HG03095 (cell line): ENCODE results near the gene E2F2.
"Not testable (repeated sequence)": the region's sequence is repeated elsewhere in the genome, so short reads cannot be mapped to it uniquely, and the experiment has no call there.

Experiments
- ATAC-seq: cut with Tn5 transposase; IDR thresholded peaks from one replicate; pipeline ENCODE4 v1.9.1; 2021; ENCODE audit warnings: moderate library complexity; ENCODE audit not compliant: unreplicated experiment

E2F2 gene

GRCh38 chr1:23548704-23549143 is 17.7 kb upstream of the E2F2 start:
- no peak for ATAC-seq

DNA sequence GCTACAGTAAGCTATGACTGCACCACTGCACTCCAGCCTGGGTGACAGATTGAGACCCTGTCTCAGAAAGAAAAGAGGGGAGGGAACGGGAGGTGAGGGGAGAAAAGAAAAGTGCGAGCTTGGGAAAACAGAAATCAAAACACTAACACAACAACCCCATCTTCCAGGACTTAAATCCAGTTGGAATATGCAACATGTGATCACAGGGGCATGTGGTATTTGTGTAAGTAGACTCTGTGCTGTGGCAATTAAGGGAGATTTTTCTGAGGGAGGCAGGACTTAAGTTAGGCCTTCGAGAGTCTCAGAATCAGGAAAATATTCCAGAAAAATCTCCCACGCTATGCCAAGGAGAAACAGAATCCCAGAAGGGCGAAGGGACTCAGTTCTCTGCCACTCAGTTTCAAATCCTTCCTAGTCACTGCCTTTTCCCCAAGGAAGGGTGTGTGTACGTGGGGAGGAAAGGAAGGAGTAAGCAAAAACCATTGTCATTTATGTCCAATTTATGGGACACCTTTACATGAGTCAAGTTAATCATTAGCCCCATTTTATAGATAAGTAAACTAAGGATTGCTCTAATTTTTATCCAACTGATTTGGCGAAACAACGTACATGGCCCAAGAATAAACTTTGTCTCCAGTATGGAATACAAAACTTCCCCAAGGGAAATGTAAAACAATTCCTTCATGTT is 16.0 kb upstream of the E2F2 start:
- no peak for ATAC-seq

DNA sequence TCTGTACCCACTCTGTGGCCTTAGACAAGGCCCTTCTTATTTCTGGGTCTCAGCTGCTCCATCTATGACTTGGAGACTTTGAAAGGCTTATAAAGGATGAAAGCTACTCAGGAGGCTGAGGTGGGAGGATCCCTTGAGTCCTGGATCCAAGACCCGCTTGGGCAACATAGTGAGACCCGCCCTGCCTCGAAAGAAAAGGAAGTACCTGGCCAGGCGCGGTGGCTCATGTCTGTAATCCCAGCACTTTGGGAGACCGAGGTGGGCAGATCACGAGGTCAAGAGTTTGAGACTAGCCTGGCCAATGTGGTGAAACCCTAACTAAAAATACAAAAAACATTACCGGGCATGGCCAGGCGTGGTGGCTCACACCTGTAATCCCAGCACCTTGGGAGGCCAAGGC is 14.8 kb upstream of the E2F2 start:
- ATAC-seq: no peak

DNA sequence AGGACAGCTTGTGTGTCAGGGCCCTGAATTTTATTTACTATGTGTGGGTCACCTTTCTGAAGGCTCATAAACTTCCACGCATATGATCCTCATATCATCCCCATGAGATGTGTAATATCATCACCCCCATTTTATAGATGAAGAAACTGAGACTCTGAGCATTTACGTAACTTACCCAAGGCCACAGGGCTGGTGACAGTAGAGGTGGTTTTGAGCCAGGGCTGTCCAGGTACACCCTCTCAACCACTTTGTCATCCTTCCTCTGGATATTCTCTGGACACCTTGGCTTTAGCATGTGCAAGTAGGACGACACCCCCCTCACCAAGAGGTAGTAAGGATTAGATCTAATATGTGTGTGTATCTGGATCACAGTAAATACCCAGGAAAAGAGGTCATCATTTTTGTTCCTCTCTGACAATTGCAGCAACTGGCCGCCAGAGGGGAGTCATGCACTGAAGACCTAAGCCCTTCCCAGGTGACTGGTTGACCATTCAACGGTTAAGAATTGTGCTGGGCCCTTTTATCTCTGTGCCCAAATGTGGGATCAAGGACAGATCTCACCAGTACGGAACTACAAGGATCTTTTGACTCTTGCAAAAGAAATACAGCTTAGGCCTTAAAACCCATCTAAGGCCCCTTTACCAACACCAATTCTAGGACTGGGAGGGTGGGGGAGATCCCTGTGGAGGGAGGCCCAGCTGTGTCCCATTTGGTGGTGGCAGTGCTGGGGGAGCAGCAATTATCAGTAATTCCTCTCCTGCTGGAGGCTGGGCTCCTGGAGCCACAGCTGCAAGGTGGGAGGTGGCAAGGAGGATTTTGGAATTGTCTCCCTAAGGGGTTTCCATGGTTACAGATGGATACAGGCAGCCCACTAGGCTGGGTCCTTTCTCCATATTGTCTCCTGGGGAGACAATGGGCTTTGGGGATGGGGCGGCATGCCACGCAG is 13.7 kb upstream of the E2F2 start:
- no peak for ATAC-seq

DNA sequence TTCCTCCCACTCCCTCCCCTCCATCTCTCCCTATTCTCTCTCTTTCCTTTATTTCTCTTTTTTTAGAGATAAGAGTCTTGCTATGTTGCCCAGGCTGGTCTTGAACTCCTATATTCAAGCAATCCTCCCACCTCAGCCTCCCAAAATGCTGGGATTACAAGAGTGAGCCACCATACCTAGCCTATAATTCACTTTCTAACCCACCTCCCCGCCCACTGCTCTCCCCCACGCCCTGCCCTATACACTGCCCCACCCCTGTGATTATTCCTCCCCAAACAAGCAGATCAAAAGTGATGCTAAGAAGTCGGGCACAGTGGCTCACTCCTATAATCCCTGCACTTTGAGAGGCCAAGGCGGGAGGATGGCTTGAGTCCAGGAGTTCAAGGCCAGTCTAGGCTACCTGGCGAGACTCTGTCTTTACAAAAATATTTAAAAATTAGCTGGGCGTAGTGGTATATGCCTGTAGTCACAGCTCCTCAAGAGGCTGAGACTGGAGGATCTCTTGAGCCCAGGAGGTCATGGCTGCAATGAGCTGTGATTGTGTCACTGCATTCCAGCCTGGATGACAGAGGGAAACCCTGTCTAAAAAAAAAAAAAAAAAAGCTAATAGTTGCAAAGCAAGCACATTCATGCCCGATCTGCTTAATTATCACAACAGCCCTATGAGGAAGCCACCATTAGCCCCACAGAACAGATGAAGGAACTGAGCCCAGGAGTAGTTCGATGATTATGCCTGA is 12.8 kb upstream of the E2F2 start:
- no peak for ATAC-seq

DNA sequence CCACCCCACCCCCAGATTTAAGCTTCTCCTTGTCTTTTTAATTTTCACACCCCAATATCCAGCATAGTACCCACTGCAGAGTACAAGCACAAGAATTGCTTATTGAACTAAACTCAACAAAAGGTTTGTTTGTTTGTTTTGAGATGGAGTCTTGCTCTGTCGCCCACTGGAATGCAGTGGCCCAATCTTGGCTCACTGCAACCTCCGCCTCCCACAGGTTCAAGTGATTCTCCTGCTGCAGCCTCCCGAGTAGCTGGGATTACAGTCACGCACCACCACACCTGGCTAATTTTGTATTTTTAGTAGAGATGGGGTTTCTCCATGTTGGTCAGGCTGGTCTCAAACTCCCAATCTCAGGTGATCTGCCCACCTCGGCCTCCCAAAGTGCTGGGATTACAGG is 11.9 kb upstream of the E2F2 start:
- ATAC-seq: not testable (repeated sequence)

GRCh38 chr1:23539698-23540266 is 8.7 kb upstream of the E2F2 start:
- ATAC-seq: peak; percentile 68

DNA sequence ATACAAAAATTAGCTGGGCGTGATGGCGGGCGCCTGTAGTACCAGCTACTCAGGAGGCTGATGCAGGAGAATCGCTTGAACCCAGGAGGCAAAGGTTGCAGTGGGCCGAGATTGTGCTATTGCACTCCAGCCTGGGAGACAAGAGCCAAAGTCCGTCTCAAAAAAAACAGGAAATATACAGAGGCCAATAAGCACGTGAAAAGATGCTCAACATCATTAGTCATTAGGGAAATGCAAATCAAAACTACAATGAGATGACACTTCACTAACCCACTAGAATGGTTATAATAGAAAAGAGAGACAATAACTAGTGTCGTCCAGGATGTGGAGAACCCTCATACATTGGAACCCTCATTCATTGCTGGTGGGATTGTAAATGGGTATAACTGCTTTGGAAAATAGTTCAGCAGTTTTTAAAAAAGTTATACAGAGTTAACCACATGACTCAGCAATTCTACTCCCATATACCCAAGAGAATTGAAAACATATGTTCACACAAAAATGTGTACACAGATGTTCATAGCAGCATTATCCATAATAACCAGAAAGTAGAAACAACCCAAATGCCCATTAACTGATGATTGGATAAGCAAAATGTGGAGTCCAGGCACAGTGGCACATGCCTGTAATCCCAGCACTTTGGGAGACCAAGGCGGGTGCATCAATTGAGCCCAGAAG is 6.4 kb upstream of the E2F2 start:
- ATAC-seq: no peak

DNA sequence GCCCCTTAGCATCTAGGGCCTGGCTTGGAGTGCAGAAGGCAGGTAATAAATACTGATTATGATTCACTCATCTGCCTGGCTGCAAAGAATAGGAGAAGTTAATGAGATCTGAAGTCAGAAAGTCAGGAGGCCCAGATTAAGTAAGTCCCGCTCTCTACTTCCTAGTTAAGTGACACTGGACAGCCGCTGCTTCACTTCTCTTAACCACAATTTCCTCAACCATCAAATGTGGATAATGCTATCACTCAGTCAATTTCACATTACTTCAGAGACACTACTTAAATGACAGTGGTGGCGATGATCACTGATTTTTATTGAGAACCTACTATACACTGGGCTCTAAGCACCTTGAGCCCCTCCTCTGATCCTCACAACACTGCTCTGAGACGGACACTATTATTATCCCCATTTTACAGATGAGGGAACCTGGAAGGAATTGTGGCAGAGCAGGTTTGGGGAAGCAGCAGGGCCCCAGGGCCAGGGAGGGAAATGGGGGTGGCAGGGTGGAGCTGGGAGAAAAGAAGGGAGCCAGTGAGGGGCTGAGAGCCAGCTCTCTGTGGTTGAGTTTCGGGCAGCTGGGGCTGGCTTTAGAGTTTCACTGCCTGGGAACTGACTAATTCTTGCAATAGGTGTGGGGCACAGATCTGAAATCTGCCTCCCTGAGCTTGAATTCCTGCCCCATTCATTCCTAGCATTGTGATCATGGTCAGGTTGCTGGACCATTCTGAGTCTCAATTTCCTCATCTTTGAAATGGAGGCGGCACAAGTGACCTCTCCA is 2.4 kb upstream of the E2F2 start:
- no peak for ATAC-seq

GRCh38 chr1:23531562-23532094 is 595 bp upstream of the E2F2 start:
- no peak for ATAC-seq

DNA sequence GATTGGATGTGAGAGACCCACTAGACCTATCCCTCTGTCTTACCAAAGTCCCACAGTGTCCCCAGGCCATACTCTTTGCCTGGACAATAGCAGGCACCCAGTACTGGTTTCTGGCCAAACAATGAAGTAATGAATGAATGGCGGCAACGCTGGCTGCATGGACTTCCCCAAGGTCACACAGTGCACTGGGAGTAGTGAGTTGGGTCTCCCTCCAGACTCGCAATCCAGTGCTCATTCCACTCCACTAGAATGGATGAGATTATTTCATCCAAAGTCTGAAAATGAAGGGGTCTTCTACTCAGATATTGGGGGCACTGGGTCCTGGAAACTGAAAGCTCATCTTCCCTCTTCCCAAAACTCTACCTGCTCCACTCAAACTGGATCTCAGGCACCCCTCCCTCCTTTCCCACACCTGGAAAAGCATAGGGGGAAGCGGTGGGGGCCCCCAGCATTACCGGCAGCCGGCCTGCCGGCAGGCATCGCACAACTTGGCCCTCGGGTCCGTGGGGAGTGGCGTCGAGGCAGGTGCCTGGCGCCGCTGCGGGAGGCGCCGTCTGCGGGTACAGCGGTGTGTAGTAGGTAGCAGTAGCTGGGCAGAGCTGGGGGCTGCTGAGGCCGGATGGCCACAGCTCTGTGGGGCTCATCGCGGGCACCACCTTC is 816 bp downstream of the E2F2 start:
- ATAC-seq: no peak

DNA sequence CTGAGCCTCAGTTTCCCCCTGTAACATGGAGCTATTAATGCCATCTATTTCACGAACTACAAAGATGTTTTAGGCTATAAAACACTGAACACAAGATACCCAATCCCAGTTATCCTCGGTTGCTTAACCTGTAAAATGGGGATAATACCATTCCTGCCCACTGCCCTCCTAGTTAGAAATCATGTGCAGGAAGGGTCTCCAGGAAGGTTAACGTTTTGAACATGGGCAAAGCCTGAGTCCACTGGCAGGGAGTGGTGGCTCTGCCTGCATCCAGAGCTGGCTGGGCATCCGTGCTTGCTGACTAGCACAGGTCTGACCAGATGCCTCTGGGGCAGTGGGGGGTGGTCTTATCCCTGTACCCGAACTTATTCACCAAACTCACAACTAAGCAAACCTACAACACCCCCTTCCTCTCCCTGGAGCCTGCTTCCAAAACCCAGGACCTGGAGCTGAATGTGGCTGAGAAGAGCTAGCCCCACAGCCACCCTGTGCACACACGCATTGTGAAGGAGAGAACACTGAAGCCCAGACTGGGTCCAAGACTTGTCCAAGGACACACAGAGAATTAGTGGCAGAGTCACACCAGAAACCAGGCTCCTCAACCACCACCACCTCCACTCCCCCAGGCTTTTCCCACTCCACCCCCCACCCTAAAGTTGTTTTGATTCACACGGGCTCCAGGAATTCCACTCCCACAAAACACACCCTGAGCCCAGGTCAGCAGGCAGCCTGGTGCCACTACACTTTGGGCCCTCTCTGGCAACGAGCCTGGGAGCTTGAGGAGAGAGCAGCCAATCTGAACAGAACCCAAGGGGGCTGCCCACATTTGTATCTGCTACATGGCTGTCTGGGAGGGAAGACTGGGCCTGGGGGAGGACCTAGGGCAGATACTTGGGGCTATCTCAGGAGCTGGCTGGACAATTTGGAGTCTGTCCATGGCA is 1.6 kb downstream of the E2F2 start:
- ATAC-seq: no peak

- ATAC-seq: peak; percentile 47
These were observed 2.6 kb downstream of the E2F2 start for GRCh38 chr1:23528250-23528978.

DNA sequence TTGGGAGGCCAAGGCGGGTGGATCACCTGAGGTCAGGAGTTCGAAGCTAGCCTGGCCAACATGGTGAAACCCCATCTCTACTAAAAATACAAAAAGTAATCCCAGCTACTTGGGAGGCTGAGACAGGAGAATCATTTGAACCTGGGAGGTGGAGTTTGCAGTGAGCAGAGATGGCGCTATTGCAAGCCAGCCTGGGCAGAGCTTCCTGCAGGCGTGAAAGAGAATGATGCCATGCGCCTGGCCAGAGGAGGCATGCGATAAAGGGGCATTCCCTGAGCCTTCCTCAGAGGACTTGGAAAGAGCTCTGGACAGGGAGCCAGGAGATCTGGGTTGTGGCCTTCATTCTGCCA is 3.2 kb downstream of the E2F2 start:
- ATAC-seq: no peak

DNA sequence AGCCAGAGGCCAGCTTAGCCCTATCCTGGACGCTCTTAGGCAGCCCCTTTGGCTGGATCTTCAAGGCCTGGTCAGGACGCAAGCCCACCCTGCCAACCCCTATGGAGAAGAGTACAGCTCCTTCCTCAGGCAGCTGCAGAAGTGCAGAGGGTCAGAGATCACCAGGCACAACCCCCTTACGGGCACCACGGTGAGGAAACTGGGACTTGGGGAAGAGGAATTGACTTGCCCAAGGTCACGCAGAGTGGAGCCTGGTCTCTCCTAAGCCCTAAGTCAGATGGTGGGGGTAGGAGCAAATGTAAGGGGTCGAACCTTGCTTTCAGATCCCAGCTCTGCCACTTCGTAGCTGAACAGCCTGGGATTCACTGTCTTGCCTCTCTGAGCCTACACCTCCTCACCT is 3.7 kb downstream of the E2F2 start:
- no peak for ATAC-seq

DNA sequence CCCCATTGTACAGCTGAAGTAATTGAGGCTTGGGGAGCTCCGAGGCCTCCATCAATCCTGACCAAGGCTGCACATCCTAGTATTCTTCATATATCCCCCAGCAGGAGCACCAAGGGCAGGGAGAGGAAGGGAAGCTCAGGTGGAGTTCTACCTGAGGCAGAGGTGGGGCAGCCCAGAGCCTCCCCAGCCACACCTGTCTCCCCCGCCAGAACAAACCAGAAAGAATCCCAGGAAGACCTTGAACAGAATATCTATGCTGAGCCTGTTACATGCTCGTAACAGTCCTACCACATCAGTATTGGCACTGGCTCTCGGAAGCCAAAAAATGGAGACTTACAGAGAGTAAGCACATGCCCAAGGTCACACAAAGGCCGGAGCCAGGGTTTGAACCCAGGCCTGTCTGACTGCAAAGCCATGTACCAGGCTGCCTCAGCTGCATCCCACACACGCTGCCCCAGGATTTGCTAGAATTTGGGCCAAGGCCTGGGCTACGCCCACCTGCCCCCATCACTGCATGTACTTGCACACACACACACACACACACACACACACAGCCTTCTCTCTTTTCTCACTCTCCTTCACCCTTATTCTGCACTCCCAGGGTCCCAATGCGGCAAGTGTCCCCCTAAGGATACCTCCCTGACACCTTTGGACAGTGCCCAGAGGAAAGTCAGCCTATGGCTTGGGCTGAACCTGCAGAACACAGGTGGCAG is 4.5 kb downstream of the E2F2 start:
- ATAC-seq: no peak
